ENCODE measurements around the gene TMEM59L. TPM values are rescaled to one million over a fixed set of nuclear protein-coding genes. Genes with fewer than 3 reads are reported as not detected.

Gene TMEM59L
- total and polyA plus RNA-seq, 2 of the 13 experiments (the other 11 are each of a cell fraction or from before 2014, with no cell fraction given), result 0.97 to 5.5 TPM

DNA sequence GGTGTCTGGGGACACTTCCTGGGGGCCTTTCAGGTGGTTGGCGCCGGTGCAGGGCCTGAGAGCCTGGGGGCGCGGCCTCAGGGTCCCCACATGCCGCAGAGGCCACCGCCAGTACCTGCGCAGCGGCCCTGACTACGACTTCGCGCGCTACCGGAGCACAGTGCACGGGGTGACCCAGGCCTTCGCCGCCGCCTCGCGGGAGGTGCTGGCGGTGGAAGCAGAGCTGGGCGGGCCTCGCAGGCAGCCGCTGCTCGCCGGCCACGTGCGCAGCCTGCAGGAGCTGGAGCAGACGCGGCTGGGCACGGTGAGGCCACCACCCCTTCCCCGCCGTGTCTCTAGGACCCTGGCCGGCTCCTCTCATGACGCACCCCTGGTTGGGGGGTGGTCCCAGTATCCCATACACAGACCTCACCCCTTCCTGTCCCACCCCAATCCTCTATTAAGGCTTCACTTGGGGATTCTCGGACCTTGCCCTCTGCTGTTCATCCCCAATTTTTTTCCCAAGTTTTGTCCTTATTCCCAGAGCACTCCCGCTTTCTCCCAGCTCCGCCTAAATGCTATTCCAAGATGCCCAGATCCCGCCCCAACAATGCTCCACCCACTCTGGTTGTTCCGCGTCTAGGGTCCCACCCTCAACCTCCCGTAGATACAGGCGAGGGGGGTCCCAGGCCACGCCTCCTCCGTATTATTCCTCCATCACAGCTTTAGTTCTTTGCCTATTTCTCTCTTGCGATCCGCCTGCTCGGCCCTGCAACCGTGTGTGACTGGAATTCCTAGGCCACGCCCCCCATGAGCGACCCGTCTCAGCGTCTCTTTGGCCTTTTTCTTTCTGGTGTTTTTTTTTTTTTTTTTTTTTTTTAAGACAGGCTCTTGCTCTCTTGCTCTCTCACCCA lies 23.0 kb upstream of the TMEM59L start (continued):
- TF ChIP-seq ZNF329 (CRISPR knock-in tag; IDR thresholded peaks at IDR 0.05; ENCODE audit: low read depth) (peak; percentile 84), NFKBIZ (CRISPR knock-in tag; IDR thresholded peaks at IDR 0.05) (no peak), ZNF557 (CRISPR knock-in tag; IDR thresholded peaks at IDR 0.05) (peak; percentile 74), ISL2 (CRISPR knock-in tag; IDR thresholded peaks at IDR 0.05) (peak; percentile 59), YEATS4 (CRISPR knock-in tag; IDR thresholded peaks at IDR 0.05; ENCODE audit: borderline replicate concordance) (peak; percentile 89), PPARG (CRISPR knock-in tag; conservative IDR thresholded peaks at IDR 0.05) (no peak), HOXA7 (CRISPR knock-in tag; IDR thresholded peaks at IDR 0.05) (0 out of 2 replicates have a peak, but pooled peaks have one; percentile 77), RORA (CRISPR knock-in tag; IDR thresholded peaks at IDR 0.05) (no peak), SMAD9 (CRISPR knock-in tag; IDR thresholded peaks at IDR 0.05) (0 out of 2 replicates have a peak, but pooled peaks have one; percentile 75), MAFG (CRISPR knock-in tag; IDR thresholded peaks at IDR 0.05) (0 out of 2 replicates have a peak, but pooled peaks have one; percentile 18), ZNF510 (CRISPR knock-in tag; IDR thresholded peaks at IDR 0.05; ENCODE audit: low read depth) (peak; percentile 99; the same call in 1 of the 2 replicates), KLF11 (CRISPR knock-in tag; IDR thresholded peaks at IDR 0.05) (no peak), TCF7 (IDR thresholded peaks at IDR 0.05; ENCODE audit: low read depth) (no peak), NCOA2 (CRISPR knock-in tag; IDR thresholded peaks at IDR 0.05) (no peak; the same call in 1 of the 2 replicates), SP140L (CRISPR knock-in tag; IDR thresholded peaks at IDR 0.05; ENCODE audit: borderline replicate concordance) (no peak; the same call in 1 of the 2 replicates), ZNF550 (CRISPR knock-in tag; IDR thresholded peaks at IDR 0.05; ENCODE audit: borderline replicate concordance) (peak; percentile 70; the same call in 1 of the 2 replicates)
- TF ChIP-seq, protein P1, sequence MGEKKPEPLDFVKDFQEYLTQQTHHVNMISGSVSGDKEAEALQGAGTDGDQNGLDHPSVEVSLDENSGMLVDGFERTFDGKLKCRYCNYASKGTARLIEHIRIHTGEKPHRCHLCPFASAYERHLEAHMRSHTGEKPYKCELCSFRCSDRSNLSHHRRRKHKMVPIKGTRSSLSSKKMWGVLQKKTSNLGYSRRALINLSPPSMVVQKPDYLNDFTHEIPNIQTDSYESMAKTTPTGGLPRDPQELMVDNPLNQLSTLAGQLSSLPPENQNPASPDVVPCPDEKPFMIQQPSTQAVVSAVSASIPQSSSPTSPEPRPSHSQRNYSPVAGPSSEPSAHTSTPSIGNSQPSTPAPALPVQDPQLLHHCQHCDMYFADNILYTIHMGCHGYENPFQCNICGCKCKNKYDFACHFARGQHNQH (CRISPR knock-in tag; IDR thresholded peaks at IDR 0.05), result peak; percentile 32; the same call in 1 of the 2 replicates
- TF ChIP-seq, protein P2, sequence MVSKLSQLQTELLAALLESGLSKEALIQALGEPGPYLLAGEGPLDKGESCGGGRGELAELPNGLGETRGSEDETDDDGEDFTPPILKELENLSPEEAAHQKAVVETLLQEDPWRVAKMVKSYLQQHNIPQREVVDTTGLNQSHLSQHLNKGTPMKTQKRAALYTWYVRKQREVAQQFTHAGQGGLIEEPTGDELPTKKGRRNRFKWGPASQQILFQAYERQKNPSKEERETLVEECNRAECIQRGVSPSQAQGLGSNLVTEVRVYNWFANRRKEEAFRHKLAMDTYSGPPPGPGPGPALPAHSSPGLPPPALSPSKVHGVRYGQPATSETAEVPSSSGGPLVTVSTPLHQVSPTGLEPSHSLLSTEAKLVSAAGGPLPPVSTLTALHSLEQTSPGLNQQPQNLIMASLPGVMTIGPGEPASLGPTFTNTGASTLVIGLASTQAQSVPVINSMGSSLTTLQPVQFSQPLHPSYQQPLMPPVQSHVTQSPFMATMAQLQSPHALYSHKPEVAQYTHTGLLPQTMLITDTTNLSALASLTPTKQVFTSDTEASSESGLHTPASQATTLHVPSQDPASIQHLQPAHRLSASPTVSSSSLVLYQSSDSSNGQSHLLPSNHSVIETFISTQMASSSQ (IDR thresholded peaks at IDR 0.05; ENCODE audit: low read depth), result no peak
- TF ChIP-seq, protein P2 (CRISPR knock-in tag; IDR thresholded peaks at IDR 0.05; ENCODE audit: borderline replicate concordance), result no peak; the same call in 1 of the 2 replicates
- TF ChIP-seq, protein P3, sequence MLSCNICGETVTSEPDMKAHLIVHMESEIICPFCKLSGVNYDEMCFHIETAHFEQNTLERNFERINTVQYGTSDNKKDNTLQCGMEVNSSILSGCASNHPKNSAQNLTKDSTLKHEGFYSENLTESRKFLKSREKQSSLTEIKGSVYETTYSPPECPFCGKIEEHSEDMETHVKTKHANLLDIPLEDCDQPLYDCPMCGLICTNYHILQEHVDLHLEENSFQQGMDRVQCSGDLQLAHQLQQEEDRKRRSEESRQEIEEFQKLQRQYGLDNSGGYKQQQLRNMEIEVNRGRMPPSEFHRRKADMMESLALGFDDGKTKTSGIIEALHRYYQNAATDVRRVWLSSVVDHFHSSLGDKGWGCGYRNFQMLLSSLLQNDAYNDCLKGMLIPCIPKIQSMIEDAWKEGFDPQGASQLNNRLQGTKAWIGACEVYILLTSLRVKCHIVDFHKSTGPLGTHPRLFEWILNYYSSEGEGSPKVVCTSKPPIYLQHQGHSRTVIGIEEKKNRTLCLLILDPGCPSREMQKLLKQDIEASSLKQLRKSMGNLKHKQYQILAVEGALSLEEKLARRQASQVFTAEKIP (CRISPR knock-in tag; IDR thresholded peaks at IDR 0.05; ENCODE audit: borderline replicate concordance), result no peak
- TF ChIP-seq, protein P4, sequence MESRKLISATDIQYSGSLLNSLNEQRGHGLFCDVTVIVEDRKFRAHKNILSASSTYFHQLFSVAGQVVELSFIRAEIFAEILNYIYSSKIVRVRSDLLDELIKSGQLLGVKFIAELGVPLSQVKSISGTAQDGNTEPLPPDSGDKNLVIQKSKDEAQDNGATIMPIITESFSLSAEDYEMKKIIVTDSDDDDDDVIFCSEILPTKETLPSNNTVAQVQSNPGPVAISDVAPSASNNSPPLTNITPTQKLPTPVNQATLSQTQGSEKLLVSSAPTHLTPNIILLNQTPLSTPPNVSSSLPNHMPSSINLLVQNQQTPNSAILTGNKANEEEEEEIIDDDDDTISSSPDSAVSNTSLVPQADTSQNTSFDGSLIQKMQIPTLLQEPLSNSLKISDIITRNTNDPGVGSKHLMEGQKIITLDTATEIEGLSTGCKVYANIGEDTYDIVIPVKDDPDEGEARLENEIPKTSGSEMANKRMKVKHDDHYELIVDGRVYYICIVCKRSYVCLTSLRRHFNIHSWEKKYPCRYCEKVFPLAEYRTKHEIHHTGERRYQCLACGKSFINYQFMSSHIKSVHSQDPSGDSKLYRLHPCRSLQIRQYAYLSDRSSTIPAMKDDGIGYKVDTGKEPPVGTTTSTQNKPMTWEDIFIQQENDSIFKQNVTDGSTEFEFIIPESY (CRISPR knock-in tag; IDR thresholded peaks at IDR 0.05), result peak; percentile 72; the same call in 1 of the 2 replicates
